GM12864 (cell line): Measurements from ENCODE around the gene NEO1.
"Not testable (repeated sequence)": the region's sequence is repeated elsewhere in the genome, so short reads cannot be mapped to it uniquely, and the experiment has no call there.

Experiments
- DNase-seq: peaks from one replicate; pipeline ENCODE4 v3.0.0-alpha.2; 2011; ENCODE audit warnings: low read depth
- H3K4me3 ChIP-seq: 2 replicates; pipeline ENCODE4 v1.5.1; 2011; ENCODE audit warnings: mild to moderate bottlenecking, low read depth, low read length, control low read depth
- CTCF ChIP-seq: IDR thresholded peaks from 2 replicates; pipeline ENCODE4 v1.5.1; 2011; ENCODE audit warnings: low read depth, mild to moderate bottlenecking, moderate library complexity, low read length, control low read depth, inconsistent platforms; ENCODE audit errors: missing control alignments

The NEO1 gene

GRCh38 chr15:73295630-73296286 lies 243.5 kb downstream of the NEO1 start:
- no peak for DNase-seq
- H3K4me3 ChIP-seq = no peak overlapping the region
- no peak for TF ChIP-seq CTCF

GRCh38 chr15:73296609-73297353 lies 244.5 kb downstream of the NEO1 start:
- DNase-seq = no peak

DNA sequence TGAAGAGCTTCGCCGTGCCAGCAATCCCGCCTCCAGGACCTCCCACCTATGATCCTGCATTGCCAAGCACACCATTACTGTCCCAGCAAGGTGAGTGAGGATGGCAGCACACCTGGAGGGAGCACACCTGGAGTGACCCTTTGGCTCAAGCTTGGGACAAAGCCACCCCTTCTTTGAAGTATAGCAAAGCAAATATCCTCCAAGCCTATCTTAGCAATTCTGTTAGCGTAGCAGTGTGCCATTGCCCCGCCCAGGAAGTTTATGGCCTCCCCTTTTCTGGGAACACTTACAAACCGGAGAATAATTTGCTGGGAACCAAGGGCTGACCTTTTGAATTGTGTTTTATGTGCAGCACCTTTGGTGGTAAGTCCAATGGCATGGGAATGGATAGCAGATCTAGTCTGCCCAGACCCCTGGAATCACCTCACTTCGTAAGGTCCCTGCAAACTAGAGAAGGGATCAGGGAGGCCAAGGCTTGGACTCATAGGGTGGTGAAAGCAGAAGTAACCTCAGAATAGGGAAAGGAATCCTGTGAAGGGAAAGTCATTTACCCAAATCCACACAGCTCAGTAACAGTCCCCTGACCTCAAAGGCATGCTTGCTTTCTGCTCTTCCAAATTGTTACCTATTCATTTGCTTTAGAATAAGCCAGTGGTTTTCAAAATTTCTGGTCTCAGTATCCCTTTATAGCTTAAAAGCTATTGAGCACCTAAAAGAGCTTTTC lies 246.4 kb downstream of the NEO1 start:
- DNase-seq = no peak
- TF ChIP-seq CTCF = no peak
- no peak overlapping the region for H3K4me3 ChIP-seq

More at GRCh38 chr15:73296609-73297353, 244.5 kb downstream of the NEO1 start:
- no peak for TF ChIP-seq CTCF
- no peak overlapping the region for H3K4me3 ChIP-seq

GRCh38 chr15:73300286-73300685 lies 248.0 kb downstream of the NEO1 start:
- H3K4me3 ChIP-seq, DNase-seq: not testable (repeated sequence)

DNA sequence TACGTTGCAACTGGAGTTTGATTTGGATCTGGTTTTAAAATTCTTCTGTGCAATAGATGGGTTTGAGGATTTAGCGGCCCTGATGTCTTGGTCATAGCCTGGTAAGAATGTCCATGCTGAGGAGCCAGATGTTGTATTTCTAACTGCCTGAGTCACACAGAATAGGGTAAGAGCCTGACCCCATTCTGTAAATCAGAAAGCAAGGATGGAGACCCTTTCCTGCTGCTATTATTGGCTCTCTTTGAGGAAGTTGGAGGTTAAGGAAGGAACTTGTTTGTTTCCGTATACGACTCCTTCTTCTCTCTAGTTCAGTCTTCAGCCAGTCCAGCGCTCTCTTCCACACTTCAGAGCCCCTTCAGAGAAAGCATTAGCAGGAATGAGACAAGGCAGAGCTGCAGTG lies 251.4 kb downstream of the NEO1 start:
- no peak overlapping the region for H3K4me3 ChIP-seq
- TF ChIP-seq CTCF = no peak
- no peak for DNase-seq

- TF ChIP-seq CTCF = peak; percentile 63
- H3K4me3 ChIP-seq = no peak overlapping the region
- DNase-seq = no peak
Observed at GRCh38 chr15:73305331-73306211, 253.3 kb downstream of the NEO1 start.
